HG03045 (cell line): ENCODE measurements around the gene FADS1.

ENCODE experiments used
- ATAC-seq: cut with Tn5 transposase; IDR thresholded peaks from one replicate; pipeline ENCODE4 v1.9.1; 2021; ENCODE audit warnings: mild to moderate bottlenecking, moderate library complexity; ENCODE audit not compliant: unreplicated experiment

FADS1 gene

DNA sequence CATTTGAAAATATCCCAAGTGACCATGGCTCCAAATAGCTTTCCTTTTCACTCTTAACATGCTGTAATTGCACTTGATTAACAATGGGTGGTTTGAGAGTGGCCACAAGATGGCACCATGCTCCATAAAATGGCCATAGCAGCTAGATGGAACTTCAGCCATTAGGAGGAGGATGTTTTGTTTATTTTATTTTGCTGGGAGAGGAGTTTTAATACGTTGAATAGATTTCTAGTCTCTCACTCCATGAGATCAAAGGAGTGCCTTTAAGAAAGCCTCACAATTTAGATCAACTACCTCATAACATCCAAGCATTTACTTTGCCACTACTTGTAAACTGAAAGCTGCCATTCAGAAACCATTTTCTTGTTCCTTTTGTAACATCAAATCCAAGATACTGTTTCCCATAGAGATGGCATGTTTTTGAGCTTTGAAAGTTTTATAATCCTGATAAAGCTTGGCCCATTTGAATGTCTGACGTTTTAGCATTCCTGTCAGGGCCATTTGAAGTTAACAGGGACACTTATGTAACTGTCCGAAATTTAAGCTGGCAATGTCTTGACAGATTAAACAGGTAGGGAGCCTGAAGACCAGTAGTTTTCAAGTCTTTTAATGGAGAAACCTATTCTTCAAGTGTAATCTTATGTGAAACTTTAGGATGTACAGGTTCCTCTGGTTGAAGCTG lies 19.4 kb downstream of the FADS1 start:
- ATAC-seq: no peak

DNA sequence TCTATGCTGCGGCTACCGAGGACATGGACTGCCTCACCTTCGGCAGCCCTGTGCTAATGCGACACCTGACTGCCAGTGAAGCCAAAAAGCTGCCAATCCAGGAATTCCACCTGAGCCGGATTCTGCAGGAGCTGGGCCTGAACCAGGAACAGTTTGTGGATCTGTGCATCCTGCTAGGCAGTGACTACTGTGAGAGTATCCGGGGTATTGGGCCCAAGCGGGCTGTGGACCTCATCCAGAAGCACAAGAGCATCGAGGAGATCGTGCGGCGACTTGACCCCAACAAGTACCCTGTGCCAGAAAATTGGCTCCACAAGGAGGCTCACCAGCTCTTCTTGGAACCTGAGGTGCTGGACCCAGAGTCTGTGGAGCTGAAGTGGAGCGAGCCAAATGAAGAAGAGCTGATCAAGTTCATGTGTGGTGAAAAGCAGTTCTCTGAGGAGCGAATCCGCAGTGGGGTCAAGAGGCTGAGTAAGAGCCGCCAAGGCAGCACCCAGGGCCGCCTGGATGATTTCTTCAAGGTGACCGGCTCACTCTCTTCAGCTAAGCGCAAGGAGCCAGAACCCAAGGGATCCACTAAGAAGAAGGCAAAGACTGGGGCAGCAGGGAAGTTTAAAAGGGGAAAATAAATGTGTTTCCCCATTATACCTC lies 20.8 kb downstream of the FADS1 start:
- ATAC-seq: no peak

DNA sequence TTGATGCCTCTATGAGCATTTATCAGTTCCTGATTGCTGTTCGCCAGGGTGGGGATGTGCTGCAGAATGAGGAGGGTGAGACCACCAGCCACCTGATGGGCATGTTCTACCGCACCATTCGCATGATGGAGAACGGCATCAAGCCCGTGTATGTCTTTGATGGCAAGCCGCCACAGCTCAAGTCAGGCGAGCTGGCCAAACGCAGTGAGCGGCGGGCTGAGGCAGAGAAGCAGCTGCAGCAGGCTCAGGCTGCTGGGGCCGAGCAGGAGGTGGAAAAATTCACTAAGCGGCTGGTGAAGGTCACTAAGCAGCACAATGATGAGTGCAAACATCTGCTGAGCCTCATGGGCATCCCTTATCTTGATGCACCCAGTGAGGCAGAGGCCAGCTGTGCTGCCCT lies 21.3 kb downstream of the FADS1 start:
- no peak for ATAC-seq

DNA sequence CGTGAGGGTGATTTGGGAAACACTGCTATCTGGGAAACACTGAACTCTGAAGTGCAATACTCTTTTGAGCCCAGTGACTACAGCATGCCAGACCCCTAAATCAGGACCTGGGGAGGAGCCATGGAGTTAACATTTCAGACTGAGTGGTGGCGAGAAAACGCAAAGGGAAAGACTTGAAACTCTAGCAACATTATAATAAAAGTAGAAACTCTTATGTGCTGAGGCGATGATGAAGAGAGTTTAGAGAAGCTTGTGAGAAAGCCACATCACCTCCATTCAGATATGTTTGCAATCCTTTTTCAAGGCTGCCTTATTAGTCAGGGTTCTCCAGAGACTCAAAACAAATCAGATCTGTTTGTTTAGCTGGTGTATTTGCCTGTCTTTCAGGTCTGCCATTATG lies 22.2 kb downstream of the FADS1 start:
- no peak for ATAC-seq

DNA sequence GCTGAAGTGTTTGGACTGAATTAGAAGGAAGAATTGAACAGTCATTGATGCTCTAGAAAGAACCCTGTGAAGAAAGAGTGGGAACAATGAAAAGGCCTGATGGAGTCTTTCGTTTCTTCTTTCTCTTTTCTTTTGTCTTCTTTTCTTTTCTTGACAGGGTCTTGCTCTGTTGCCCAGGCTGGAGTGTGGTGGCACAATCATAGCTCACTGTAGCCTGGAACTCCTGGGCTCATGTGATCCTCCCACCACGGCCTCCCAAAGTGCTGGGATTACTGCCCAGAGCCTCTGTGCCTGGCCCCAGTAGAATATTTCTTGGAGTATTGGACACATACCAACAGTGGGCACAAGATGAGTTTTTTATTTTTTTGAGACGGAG lies 23.0 kb downstream of the FADS1 start:
- no peak for ATAC-seq

DNA sequence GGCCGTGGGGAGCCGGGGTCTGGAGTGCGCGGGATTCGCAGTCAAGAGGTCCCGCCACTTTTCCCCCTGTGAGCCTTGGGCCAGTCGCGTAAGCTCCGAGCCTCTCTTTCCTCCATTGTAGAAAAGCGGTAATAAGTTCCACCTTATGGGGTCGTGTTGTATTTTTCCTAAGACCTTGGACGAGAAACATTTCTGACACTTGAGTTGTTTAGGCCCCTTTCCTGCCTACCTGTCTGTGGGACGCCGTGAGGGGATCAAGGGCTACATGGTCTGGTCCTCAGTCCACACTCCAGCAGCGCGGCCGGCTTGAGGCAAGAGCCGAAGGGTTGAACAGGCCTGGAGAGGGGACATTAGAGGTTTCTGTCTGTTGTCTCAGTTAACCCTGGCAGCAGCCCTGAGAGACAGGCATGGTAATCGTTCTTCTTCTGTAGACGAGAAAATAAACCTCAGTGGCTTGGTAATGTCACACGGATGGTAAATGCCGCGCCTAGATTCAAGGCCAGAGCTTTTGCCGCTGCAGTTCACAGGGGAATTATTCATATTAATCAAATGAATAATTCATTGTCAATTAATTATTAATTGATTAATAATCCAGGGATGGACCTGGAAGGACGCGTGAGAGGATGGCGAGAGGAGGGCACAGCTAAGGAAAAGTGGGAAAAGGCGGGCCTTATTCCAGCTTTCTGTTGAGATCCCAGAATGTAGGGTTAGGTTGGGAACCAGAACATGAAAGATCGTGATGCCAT lies 23.5 kb downstream of the FADS1 start:
- ATAC-seq: no peak

DNA sequence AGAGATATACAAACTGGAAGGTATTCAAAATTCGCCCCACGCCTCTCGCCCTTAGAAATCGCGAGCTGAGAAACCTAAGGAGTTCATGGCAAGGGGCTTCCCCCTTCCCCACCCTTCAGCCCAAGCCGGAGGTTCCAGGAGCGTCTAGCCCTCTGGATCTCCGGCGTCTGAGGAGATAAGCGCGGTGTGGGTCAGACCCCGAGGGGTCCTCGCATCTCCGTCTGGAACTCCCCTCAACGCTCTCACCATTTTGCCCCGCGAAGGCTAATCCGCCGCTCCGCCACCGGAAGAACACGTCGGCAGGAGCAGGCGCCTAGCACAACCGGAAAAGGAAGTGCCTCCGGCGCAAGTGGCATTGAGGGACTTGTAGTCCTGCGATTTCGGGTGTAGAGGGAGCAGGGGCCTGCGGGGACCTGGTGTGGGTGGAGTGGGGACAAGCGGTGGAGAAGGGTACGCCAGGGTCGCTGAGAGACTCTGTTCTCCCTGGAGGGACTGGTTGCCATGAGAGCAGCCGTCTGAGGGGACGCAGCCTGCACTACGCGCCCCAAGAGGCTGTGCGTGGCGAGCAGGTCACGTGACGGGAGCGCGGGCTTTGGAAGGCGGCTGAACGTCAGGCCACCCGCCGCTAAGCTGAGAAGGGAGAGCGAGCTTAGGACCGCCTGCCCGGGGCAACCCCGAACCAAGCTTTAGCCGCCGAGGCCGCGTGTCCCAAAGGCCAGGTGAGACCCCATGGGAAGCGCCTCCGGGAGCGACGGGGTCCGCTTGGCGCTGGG lies 24.3 kb downstream of the FADS1 start, which contains the start of the genes FEN1 and TMEM258:
TSS of gene FEN1 (plus strand) at position 602 of the 773 bp plus-strand sequence. CDS start 2,451 bp downstream, outside the sequence.
TSS of gene TMEM258 (minus strand) at position 290 of the 773 bp plus-strand sequence. CDS start at position 249, 41 bp downstream.
- peak; percentile 86 for ATAC-seq

DNA sequence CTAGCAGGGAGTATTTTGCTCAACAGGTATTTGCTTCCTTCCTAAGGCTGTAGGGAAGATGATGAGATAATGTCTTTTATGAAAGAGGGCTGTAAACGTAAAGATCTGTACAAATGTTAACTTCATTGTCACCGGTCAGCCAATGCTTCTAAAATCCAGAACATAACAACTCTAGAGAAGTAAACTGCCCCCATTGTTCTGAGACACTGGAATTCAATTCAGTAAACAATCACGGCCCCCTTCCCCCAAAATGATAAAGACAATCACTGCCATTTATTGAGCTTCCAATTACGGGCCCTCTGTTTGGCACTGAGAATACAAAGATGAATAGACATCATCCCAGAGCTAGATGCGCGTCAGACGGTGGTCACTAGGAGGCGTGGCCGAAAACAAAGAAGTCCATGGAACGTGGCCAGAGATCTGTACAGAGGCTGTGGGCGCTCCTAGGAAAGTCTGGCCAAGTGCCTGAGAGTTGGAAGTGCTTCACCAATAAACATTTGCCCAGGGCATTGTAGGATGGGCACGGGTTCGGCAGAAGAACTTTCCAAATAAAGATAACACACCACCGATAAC lies 25.0 kb downstream of the FADS1 start:
- peak; percentile 17 for ATAC-seq

DNA sequence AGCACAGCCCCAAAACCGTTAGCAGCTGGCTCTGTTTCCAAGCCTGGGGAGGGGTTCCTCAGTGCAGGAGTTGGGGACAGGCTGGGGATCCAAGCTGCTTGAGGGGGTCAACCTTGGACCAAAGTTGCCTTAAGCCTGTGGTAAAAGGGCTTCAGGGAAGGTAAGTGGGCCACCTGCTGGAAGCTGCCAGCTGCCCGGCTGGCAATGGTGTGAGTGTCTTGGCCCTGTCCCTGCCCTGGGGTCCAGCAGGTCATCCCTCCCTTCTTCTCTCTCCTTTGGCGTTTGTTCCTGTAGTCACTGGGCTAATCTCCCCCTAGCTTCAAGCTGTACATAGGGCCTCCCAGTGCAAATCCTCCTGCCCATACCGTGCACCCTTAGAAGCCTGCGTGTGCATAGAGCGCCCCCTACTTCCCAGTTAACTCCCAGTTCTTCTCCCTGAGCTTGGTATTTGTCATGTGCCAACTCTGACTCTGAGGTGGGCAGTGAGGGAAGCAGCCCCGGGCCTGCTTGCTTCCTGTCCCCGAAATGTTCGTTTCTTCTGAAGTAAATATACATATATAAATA lies 28.8 kb downstream of the FADS1 start:
- no peak for ATAC-seq

DNA sequence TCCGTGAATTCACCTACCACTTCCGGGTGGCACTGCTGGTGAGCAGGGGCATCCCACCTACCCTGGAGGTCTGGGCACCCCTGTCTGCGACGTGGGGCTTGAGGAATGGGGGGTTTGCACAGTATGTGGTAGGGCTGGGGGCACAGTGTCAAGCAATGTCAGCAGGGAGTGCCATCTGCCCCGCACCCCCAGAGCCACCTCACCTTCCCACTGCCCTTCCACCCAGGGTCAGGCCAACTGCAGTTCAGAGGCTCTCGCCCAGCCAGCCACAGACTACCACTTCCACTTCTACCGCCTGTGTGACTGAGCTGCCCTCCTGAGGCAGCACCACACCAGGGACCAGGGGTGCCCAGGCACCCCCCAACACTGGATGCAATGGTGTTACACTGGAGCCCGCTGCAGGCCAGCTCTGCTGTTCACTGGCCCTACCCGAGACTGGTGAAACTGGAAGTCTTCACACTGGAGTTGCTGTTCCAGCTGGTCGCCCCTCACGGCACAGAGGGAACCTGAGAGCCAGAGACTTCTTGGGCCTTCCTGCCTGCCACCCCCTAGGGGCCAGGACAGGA lies 30.9 kb downstream of the FADS1 start:
- no peak for ATAC-seq

DNA sequence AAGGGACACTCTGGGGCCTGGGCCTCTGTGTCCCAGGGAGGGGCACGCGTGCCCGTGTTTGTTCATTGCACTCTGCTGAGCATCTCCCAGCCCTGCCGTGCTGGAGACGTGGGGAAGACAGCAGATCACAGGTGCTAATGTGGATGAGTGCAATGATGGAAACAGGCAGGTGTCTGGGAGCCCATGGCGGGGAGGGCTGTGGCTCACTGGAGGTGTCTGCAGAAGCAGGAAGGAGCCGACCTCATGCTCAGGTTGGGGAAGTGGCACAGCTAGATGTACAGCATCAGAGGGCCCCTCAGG lies 32.3 kb downstream of the FADS1 start:
- no peak for ATAC-seq

DNA sequence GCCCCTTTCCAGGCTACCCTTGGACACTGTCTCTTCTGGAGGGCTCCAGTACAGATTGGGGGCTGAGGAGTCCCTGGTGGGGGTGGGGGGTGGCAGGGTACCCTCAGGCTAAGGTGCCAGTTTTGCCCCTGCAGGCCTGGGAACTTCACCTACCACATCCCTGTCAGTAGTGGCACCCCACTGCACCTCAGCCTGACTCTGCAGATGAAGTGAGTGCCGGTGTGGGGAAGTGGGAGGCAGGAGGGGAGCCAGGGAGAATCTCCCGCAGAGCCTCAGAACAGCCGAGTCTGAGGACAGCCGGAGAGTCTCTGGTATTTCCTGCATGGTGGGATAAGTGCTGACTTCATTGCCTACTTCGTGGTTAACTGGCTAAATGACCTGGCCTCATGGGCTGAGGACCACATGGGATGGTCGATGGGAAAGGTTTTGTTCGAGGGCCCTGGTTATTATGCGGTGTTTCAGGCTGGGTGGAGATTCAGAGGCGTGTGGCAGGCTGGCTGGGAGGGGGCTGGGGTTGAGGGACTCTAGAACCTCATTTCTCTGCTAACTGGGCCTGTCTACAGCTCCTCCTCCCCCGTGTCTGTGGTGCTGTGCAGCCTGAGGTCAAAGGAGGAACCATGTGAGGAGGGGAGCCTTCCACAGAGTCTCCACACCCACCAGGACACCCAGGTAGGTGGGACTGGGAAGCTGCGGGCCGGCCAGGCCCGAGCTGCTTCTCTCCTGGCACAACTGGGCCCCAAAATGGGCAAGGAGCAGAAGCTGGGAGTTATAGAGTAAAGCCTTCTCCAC lies 32.9 kb downstream of the FADS1 start:
- ATAC-seq: no peak

DNA sequence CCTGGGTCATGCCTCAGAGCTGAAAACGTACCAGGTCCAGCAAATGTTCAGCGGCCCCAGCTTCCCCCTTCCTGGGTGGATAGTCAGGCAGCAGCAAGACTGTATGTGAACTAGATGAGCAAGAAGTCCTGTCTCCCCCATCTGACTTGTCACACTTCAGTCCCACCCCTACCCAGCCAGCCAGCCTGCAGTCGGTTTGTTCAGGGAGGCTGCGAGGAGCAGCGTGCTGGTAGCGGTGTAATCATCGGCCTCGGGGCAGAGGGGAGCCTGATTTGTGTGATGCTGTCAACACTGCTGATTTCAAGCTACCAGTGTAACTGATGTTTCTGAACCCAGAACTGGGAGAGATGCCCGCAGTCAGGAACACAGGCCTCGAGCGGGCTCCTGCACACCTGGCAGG lies 34.0 kb downstream of the FADS1 start:
- ATAC-seq: no peak

DNA sequence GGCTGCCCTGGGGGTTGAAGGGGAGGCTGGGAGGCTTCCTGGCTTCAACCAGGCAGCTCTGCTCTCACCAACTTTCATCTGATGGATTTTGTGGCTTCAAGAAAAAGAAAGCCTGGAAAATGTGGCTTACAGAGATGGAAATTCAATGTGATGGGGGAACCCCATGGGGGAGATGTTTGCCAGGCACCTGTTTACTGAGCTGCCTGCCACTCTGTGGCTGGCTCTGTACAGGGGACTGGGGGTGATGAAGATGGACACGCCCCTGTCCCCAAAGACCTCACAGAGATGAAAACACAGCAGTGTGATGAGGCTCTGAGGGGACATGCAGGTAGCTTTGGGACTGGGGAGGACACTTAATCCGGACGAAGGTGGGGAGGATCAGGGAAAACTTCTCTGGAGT lies 34.5 kb downstream of the FADS1 start:
- ATAC-seq: no peak

DNA sequence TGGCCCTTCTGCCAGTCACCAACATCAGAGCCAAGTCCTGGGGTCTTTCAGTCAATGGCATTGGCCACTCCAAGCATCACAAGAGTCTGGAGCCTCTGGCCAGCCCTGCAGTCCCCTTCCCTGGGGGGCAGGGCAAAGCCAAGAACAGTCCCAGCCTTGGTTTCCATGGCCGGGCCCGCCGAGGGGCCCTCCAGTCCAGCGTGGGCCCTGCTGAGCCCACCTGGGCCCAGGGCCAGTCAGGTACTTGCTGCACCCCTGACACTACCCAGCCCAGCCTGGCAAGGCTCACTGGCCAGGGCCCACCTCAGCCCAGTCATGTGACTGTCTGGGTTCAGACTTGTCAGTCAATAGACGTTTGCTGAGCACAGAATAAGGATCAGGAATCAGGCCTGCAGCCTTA lies 35.2 kb downstream of the FADS1 start:
- ATAC-seq: no peak

DNA sequence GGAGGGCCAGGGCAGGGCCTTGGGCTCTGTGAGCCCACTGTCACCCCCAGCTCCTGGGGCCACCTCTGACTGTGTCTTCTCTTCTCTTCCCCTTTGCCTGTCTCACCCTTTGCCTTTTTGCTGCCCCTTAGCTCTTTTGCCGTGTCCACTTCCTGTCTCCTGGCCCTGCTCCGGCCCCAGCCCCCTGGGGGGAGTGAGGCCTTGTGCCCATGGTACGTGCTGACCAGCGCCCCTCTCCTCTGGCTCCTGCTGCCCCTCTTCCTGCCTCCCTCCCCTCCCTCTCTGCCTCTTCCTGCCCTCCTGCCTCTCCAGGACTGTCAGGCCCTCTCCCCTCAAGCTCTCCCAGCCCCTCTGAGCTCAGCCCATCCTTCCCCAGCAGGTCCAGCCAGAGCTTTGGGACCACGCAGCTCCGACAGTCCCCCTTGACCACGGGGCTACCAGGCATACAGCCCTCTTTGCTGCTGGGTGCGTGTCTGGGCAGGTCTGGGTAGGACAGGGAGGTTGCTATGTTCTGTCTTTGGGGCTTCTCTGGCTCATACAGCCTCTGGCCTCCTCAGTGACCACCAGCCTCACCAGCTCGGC lies 36.1 kb downstream of the FADS1 start:
- ATAC-seq: no peak

DNA sequence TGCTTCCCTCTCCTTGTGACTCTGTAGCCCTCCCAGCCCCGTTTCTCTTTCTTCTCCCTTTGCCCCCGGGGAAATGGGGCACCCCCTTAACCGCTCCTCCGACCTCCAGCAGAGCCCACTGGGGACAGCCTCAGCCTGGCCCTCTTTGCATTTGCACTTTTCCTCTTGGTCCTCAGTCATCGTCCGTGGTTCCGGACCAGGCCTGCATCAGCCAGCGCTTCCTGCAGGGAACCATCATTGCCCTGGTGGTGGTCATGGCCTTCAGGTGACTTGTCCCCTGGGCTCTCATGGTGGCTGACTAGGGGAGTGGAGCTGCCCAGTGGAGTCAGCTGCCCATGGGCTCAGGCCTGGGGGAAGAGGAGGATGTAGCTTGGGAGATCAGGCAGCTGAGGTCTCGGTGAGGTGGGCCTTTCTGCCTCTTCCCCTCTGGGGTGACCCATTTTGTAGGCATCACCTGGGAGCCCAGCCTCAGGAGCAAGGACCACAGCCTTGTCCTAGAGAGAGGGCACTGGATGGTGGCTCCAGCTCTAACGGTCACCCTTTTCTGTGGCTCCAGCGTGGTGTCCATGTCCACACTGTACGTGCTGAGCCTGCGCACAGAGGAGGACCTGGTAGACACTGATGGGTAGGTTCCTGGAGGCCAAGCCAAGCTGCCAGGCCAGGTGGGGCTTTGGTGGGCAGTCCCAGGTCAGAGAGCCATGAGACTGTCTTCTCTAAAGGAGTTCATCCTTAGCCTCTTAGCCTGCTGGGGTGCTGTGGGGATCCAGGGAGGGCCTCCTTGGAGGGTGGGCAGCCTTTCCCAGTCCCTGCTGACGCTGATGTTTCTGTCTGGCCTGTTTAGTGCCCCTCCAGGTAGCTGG lies 36.9 kb downstream of the FADS1 start:
- ATAC-seq: no peak

DNA sequence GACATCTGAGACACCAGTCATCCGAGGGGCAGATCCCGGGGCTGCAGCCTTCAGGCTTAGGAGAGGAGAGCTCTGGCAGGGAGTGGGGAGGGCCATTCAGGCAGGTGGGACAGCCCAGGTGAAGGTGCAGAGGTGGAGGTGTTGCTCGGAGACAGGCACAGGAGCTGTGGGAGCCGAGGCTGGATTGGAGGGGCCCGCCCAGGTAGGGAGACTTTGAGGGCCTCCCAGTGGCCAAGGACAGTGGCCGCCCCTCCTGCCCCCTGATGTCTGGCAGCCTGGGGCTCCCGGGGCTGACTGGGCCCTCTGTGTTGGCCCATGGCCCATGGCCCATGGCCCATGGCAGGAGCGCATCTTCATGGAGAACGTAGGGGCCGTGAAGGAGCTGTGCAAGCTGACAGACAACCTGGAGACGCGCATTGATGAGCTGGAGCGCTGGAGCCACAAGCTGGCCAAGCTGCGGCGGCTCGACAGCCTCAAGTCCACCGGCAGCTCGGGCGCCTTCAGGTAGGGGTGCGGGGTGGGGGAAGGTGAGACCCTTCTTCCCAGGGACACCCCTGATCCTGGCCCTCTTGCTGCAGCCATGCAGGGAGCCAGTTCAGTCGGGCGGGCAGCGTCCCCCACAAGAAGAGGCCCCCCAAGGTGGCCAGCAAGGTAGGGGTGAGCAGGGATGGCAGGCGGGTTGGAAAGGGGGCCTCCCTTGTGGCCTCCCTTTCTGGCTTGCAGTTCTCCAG lies 37.7 kb downstream of the FADS1 start:
- no peak for ATAC-seq
